Measurements from ENCODE around the gene RELCH.

RELCH gene

DNA sequence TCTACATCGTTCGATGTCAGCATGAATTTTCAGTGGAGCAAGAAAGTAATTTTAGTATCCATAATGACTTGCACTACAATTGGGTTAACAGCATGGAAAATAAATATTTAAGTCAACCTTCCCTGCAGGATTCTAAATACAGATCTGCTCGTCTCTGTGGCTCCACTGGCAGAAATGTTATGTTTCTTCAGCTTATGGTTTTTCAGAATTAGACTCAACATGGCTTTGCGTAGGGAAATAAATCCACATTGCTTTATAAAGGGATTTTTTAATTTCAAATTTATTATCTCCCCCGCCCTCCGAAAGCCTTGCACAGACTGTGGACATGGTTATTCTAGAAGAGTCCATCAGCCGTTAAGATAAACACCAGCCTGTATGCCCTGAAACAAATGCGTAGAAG lies 156.3 kb downstream of the RELCH start:
- Histone ChIP-seq H4K91ac (ENCODE audit: low read length) (no peak overlapping the region), H3K18ac (ENCODE audit: low read depth in 1 of 2, low read length in 2 of 2) (no peak overlapping the region), H2BK120ac (ENCODE audit: low read depth, low read length) (no peak overlapping the region), H3K4me1 (ENCODE audit: control insufficient read depth, insufficient read depth, low read depth, low read length) (peaks cover 5% of the 10 kb centered on the region), H2BK5ac (ENCODE audit: low read depth, low read length, poor library complexity, severe bottlenecking) (no peak overlapping the region), H3K27ac (ENCODE audit: low read length, poor library complexity, severe bottlenecking) (no peak overlapping the region), H3K9me3 (ENCODE audit: control insufficient read depth, low read length) (no peaks in the 10 kb centered on the region), H3K27me3 (ENCODE audit: control insufficient read depth in 1 of 2, insufficient read depth in 1 of 2, low read length in 2 of 2) (peaks cover 18 to 24% of the 10 kb centered on the region in 2 experiments), H3K23ac (ENCODE audit: low read length in 2 of 2) (no peak overlapping the region), H2AK5ac (ENCODE audit: low read length, severe bottlenecking) (no peak overlapping the region), H3K4me2 (ENCODE audit: low read length, poor library complexity, severe bottlenecking) (no peak overlapping the region), H2BK12ac (ENCODE audit: low read length in 2 of 2) (no peak overlapping the region), H2BK15ac (ENCODE audit: low read depth, poor library complexity, severe bottlenecking) (no peak overlapping the region), H4K8ac (ENCODE audit: low read length) (no peak overlapping the region), H3K79me1 (replicated peaks; ENCODE audit: low read length, poor library complexity, severe bottlenecking) (no peaks in the 10 kb centered on the region), H3K14ac (ENCODE audit: low read length in 2 of 2) (no peak overlapping the region), H3K9ac (ENCODE audit: low read length) (no peak overlapping the region), H3K4me3 (ENCODE audit: insufficient read depth in 1 of 2, low read depth in 1 of 2, low read length in 2 of 2) (no peak overlapping the region), H3K36me3 (ENCODE audit: control insufficient read depth in 1 of 2, insufficient read depth in 2 of 2, low read depth in 1 of 2, low read length in 2 of 2) (no peaks in the 10 kb centered on the region), H3K4ac (ENCODE audit: low read depth in 1 of 2, low read length in 2 of 2) (no peak overlapping the region), H2AFZ (ENCODE audit: low read depth, low read length) (no peak overlapping the region)
- WGBS = 94% methylated on average over 7 of the region's 8 CpGs
- DNase-seq = no peak

DNA sequence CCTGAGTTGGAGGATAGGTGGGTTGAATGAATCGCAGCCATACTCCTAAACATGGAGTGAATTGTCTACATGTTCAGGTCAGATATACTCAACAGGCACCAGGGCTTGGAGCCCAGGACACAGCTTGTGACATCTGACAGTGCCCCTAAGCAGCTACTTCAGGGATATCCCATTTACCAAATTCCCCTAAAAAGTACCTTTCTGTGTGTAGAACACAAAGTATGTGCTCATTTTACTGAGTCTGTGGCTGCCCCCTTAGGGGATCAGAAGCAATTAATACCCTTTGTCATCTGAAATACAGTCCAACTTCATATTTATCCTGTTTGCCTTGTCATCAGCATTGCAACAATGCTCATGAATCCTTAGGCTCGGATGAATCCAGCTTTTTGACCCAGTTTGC lies 158.9 kb downstream of the RELCH start:
- Histone ChIP-seq H2BK15ac (ENCODE audit: low read depth, poor library complexity, severe bottlenecking) (no peak overlapping the region), H4K91ac (ENCODE audit: low read length) (no peak overlapping the region), H3K27ac (ENCODE audit: low read length, poor library complexity, severe bottlenecking) (no peak overlapping the region), H3K9me3 (ENCODE audit: control insufficient read depth, low read length) (no peaks in the 10 kb centered on the region), H3K14ac (ENCODE audit: low read length in 2 of 2) (no peak overlapping the region), H3K36me3 (ENCODE audit: control insufficient read depth in 1 of 2, insufficient read depth in 2 of 2, low read depth in 1 of 2, low read length in 2 of 2) (no peaks in the 10 kb centered on the region), H3K4me1 (ENCODE audit: control insufficient read depth, insufficient read depth, low read depth, low read length) (no peaks in the 10 kb centered on the region), H4K8ac (ENCODE audit: low read length) (no peak overlapping the region), H3K4me2 (ENCODE audit: low read length, poor library complexity, severe bottlenecking) (no peak overlapping the region), H2AK5ac (ENCODE audit: low read length, severe bottlenecking) (no peak overlapping the region), H3K18ac (ENCODE audit: low read depth in 1 of 2, low read length in 2 of 2) (no peak overlapping the region), H2BK12ac (ENCODE audit: low read length in 2 of 2) (no peak overlapping the region), H2BK5ac (ENCODE audit: low read depth, low read length, poor library complexity, severe bottlenecking) (no peak overlapping the region), H3K4ac (ENCODE audit: low read depth in 1 of 2, low read length in 2 of 2) (no peak overlapping the region), H3K79me1 (replicated peaks; ENCODE audit: low read length, poor library complexity, severe bottlenecking) (no peaks in the 10 kb centered on the region), H3K9ac (ENCODE audit: low read length) (no peak overlapping the region), H3K27me3 (ENCODE audit: control insufficient read depth in 1 of 2, insufficient read depth in 1 of 2, low read length in 2 of 2) (peaks cover 15 to 24% of the 10 kb centered on the region in 2 experiments), H3K4me3 (ENCODE audit: insufficient read depth in 1 of 2, low read depth in 1 of 2, low read length in 2 of 2) (no peak overlapping the region), H2AFZ (ENCODE audit: low read depth, low read length) (no peak overlapping the region), H2BK120ac (ENCODE audit: low read depth, low read length) (no peak overlapping the region), H3K23ac (ENCODE audit: low read length in 2 of 2) (no peak overlapping the region)
- DNase-seq = no peak
- 92% methylated on average over 2 of the region's 2 CpGs for WGBS

DNA sequence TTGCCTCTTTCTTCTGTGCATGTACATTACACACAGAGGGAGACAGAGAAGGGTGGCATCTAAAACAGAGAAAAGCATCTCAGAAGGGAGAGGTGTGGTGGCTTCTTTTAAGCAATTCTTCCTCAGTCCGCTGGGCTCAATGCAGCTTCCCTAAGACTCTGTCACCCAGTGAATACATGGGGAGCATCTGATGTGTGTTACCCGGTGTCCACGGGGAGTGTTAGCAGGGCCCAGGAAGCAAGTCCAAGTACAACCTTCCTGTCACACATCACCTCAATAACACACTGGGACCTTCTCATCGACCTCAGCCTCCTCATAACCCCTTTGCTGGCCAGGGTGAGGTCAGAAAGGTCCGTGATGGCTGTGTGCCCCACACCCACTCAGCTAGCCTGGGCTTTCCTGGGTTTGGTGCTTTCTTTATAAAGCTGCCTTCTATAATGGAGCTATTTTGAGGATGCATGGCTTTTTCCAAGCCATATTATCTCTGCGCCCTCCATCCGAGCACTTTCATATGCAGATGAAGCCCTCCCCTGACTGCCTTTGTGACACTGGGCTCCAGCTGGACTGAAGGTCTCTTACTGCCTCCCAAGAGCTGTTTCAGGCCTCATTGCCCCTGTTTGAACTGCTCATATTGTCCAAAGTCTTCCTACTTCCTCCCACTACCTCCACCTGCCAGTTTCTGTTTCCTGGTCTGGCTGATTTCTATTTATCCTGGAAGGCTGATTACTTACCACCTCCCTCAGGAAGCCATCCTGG lies 159.5 kb downstream of the RELCH start:
- Histone ChIP-seq H3K18ac (ENCODE audit: low read depth in 1 of 2, low read length in 2 of 2) (no peak overlapping the region), H2BK15ac (ENCODE audit: low read depth, poor library complexity, severe bottlenecking) (no peak overlapping the region), H4K8ac (ENCODE audit: low read length) (no peak overlapping the region), H2BK120ac (ENCODE audit: low read depth, low read length) (no peak overlapping the region), H3K9ac (ENCODE audit: low read length) (no peak overlapping the region), H3K14ac (ENCODE audit: low read length in 2 of 2) (no peak overlapping the region), H2BK12ac (ENCODE audit: low read length in 2 of 2) (no peak overlapping the region), H3K4ac (ENCODE audit: low read depth in 1 of 2, low read length in 2 of 2) (no peak overlapping the region), H2AFZ (ENCODE audit: low read depth, low read length) (no peak overlapping the region), H3K23ac (ENCODE audit: low read length in 2 of 2) (no peak overlapping the region), H2BK5ac (ENCODE audit: low read depth, low read length, poor library complexity, severe bottlenecking) (no peak overlapping the region), H3K36me3 (ENCODE audit: control insufficient read depth in 1 of 2, insufficient read depth in 2 of 2, low read depth in 1 of 2, low read length in 2 of 2) (no peaks in the 10 kb centered on the region), H3K27ac (ENCODE audit: low read length, poor library complexity, severe bottlenecking) (no peak overlapping the region), H3K27me3 (ENCODE audit: control insufficient read depth in 1 of 2, insufficient read depth in 1 of 2, low read length in 2 of 2) (peaks cover 15 to 24% of the 10 kb centered on the region in 2 experiments), H3K4me2 (ENCODE audit: low read length, poor library complexity, severe bottlenecking) (no peak overlapping the region), H3K4me1 (ENCODE audit: control insufficient read depth, insufficient read depth, low read depth, low read length) (no peaks in the 10 kb centered on the region), H4K91ac (ENCODE audit: low read length) (no peak overlapping the region), H3K9me3 (ENCODE audit: control insufficient read depth, low read length) (no peaks in the 10 kb centered on the region), H3K4me3 (ENCODE audit: insufficient read depth in 1 of 2, low read depth in 1 of 2, low read length in 2 of 2) (no peak overlapping the region), H2AK5ac (ENCODE audit: low read length, severe bottlenecking) (no peak overlapping the region), H3K79me1 (replicated peaks; ENCODE audit: low read length, poor library complexity, severe bottlenecking) (no peaks in the 10 kb centered on the region)
- no peak for DNase-seq
- WGBS = 63% methylated on average over 7 of the region's 7 CpGs

DNA sequence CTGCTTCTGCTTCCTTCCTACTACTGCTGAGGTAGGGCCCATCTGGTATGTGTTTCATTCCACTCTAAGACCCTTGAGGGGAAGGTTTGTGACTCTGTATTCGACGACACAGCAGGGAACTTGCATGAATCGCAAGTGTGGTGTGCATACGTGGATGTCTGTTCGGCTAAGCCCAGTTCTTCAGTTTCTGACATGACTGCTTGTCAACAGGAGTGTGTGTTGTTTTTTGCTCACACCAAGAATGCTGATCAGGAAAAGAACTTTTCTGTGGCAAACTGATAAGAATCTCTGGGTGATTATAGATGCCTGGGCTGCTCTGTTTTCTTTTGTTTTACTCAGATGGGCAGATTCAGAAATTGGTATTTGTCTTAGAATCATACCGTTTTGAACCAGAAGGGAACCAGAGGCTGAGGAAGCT lies 160.0 kb downstream of the RELCH start:
- no peak overlapping the region for H3K14ac ChIP-seq (ENCODE audit: low read length in 2 of 2)
- no peak overlapping the region for H2AFZ ChIP-seq (ENCODE audit: low read depth, low read length)
- H3K27ac ChIP-seq (ENCODE audit: low read length, poor library complexity, severe bottlenecking) = no peak overlapping the region
- peaks cover 15 to 24% of the 10 kb centered on the region in 2 experiments for H3K27me3 ChIP-seq (ENCODE audit: control insufficient read depth in 1 of 2, insufficient read depth in 1 of 2, low read length in 2 of 2)
- no peak overlapping the region for H3K23ac ChIP-seq (ENCODE audit: low read length in 2 of 2)
- no peak overlapping the region for H2BK12ac ChIP-seq (ENCODE audit: low read length in 2 of 2)
- H3K4ac ChIP-seq (ENCODE audit: low read depth in 1 of 2, low read length in 2 of 2) = no peak overlapping the region
- H3K9me3 ChIP-seq (ENCODE audit: control insufficient read depth, low read length) = no peaks in the 10 kb centered on the region
- DNase-seq = no peak
- H2BK15ac ChIP-seq (ENCODE audit: low read depth, poor library complexity, severe bottlenecking) = no peak overlapping the region
- no peak overlapping the region for H2BK5ac ChIP-seq (ENCODE audit: low read depth, low read length, poor library complexity, severe bottlenecking)
- no peak overlapping the region for H2BK120ac ChIP-seq (ENCODE audit: low read depth, low read length)
- H3K4me1 ChIP-seq (ENCODE audit: control insufficient read depth, insufficient read depth, low read depth, low read length) = no peaks in the 10 kb centered on the region
- H2AK5ac ChIP-seq (ENCODE audit: low read length, severe bottlenecking) = no peak overlapping the region
- no peak overlapping the region for H3K9ac ChIP-seq (ENCODE audit: low read length)
- no peaks in the 10 kb centered on the region for H3K79me1 ChIP-seq (replicated peaks; ENCODE audit: low read length, poor library complexity, severe bottlenecking)
- H3K36me3 ChIP-seq (ENCODE audit: control insufficient read depth in 1 of 2, insufficient read depth in 2 of 2, low read depth in 1 of 2, low read length in 2 of 2) = no peaks in the 10 kb centered on the region
- no peak overlapping the region for H3K4me3 ChIP-seq (ENCODE audit: insufficient read depth in 1 of 2, low read depth in 1 of 2, low read length in 2 of 2)
- peak overlapping the region; percentile 21 for H4K91ac ChIP-seq (ENCODE audit: low read length)
- WGBS = 69% methylated on average over 6 of the region's 6 CpGs
- no peak overlapping the region for H3K4me2 ChIP-seq (ENCODE audit: low read length, poor library complexity, severe bottlenecking)
- no peak overlapping the region for H3K18ac ChIP-seq (ENCODE audit: low read depth in 1 of 2, low read length in 2 of 2)
- H4K8ac ChIP-seq (ENCODE audit: low read length) = no peak overlapping the region
